BE2C (cell line): ENCODE results near the gene CREB5.

ENCODE experiments used
- DNase-seq: peaks from one replicate; pipeline ENCODE4 v3.0.0-alpha.2; 2020
- H3K27me3 ChIP-seq: fragments of 250-450 bp; sonication (Bioruptor Pico); 2 replicates; pipeline ENCODE4 v1.5.1; 2020; ENCODE audit warnings: mild to moderate bottlenecking
- H3K36me3 ChIP-seq: fragments of 250-450 bp; sonication (Bioruptor Pico); 2 replicates; pipeline ENCODE4 v1.5.1; 2020; ENCODE audit warnings: mild to moderate bottlenecking
- H3K4me1 ChIP-seq: fragments of 250-450 bp; sonication (Bioruptor Pico); 2 replicates; pipeline ENCODE4 v1.5.1; 2020
- H3K4me3 ChIP-seq: 2 replicates; pipeline ENCODE4 v1.5.1; 2011; ENCODE audit warnings: low read depth, low read length
- H3K9me3 ChIP-seq: fragments of 250-450 bp; sonication (Bioruptor Pico); 2 replicates; pipeline ENCODE4 v1.5.1; 2020
- CTCF ChIP-seq: IDR thresholded peaks from 2 replicates; pipeline ENCODE4 v1.5.1; 2012; ENCODE audit warnings: mild to moderate bottlenecking, low read depth, low read length

CREB5 gene

GRCh38 chr7:28417321-28417940 is 5.1 kb downstream of the CREB5 start:
- H3K9me3 ChIP-seq: no peaks in the 10 kb centered on the region
- TF ChIP-seq CTCF: no peak
- H3K36me3 ChIP-seq: no peaks in the 10 kb centered on the region
- peaks cover 14% of the 10 kb centered on the region for H3K27me3 ChIP-seq
- no peak overlapping the region for H3K4me3 ChIP-seq
- DNase-seq: no peak
- no peaks in the 10 kb centered on the region for H3K4me1 ChIP-seq

DNA sequence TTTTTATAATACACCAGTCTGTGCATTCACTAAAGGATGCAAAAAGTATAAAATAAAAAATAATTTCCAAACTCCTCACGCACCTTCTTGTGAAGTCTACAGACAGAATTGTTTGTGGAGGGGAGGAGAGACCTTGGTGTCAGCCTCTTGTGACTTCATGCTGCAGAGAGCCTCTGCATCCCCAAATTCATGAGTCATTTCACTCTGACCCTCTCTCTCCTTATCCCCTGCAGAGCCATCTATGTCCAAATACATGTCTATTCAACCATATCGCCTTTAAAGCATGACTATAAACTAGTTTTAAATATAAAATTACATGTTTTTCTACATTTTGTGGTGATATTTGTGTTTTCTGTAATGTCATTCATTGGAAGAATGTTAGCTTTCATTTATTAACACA is 6.0 kb downstream of the CREB5 start:
- H3K4me3 ChIP-seq: no peak overlapping the region
- no peak for DNase-seq
- H3K4me1 ChIP-seq: no peaks in the 10 kb centered on the region
- TF ChIP-seq CTCF: no peak
- peaks cover 5% of the 10 kb centered on the region; the same call in 1 of the 2 replicates for H3K27me3 ChIP-seq
- H3K36me3 ChIP-seq: no peaks in the 10 kb centered on the region
- no peaks in the 10 kb centered on the region for H3K9me3 ChIP-seq

DNA sequence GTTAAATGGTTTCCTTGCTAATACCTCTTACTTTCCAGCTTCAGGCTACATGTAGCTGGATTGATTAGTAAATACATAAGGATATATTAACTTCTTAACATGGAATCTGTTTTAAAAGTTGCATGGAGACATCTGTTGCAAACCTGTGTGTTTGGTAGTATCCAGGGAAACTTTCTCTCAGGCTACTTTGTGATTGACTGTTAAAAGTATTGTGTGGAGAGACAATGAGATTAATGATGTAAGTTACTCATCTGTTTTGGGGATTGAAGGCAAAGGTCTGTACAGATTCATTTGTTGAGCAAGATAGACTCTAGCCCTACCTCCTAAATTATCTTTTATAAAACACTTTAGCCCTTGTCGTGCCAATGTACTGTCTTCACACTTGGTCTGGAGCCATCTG is 6.6 kb downstream of the CREB5 start:
- Histone ChIP-seq H3K36me3 (no peaks in the 10 kb centered on the region), H3K4me3 (no peak overlapping the region), H3K9me3 (no peaks in the 10 kb centered on the region), H3K27me3 (no peaks in the 10 kb centered on the region; the same call in 1 of the 2 replicates), H3K4me1 (no peaks in the 10 kb centered on the region)
- no peak for DNase-seq
- no peak for TF ChIP-seq CTCF

DNA sequence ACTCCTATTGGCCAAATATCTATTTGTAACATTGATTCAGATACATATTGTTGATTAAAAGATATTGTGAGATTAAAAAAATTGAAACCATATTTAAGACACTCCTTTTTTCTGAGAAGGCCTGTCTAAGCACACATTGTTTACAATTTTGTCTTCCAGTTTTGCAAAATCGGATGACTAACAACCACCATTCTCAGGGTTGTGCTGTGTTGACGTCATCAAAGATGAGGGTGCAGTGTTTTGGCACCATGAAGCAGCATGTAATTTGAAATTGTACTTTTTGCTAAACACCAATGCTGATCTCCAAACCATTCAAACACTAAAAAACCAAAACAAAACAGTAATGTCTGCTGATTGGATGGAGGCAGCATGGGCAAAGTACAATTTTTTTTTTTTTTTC is 7.4 kb downstream of the CREB5 start:
- Histone ChIP-seq H3K27me3 (no peaks in the 10 kb centered on the region), H3K36me3 (no peaks in the 10 kb centered on the region), H3K4me1 (no peaks in the 10 kb centered on the region), H3K4me3 (no peak overlapping the region), H3K9me3 (no peaks in the 10 kb centered on the region)
- no peak for DNase-seq
- TF ChIP-seq CTCF: no peak

- no peaks in the 10 kb centered on the region for H3K9me3 ChIP-seq
- no peak for TF ChIP-seq CTCF
- no peaks in the 10 kb centered on the region for H3K4me1 ChIP-seq
- H3K27me3 ChIP-seq: no peaks in the 10 kb centered on the region
- no peaks in the 10 kb centered on the region for H3K36me3 ChIP-seq
- no peak overlapping the region for H3K4me3 ChIP-seq
- no peak for DNase-seq
Measured at GRCh38 chr7:28423112-28423511, 10.8 kb downstream of the CREB5 start.

GRCh38 chr7:28423918-28424514 is 11.7 kb downstream of the CREB5 start:
- H3K36me3 ChIP-seq: no peaks in the 10 kb centered on the region
- H3K27me3 ChIP-seq: no peaks in the 10 kb centered on the region
- H3K9me3 ChIP-seq: no peaks in the 10 kb centered on the region
- no peaks in the 10 kb centered on the region for H3K4me1 ChIP-seq
- no peak for DNase-seq
- TF ChIP-seq CTCF: no peak
- no peak overlapping the region for H3K4me3 ChIP-seq
